ENCODE data around the gene NCOR2.

NCOR2 gene

DNA sequence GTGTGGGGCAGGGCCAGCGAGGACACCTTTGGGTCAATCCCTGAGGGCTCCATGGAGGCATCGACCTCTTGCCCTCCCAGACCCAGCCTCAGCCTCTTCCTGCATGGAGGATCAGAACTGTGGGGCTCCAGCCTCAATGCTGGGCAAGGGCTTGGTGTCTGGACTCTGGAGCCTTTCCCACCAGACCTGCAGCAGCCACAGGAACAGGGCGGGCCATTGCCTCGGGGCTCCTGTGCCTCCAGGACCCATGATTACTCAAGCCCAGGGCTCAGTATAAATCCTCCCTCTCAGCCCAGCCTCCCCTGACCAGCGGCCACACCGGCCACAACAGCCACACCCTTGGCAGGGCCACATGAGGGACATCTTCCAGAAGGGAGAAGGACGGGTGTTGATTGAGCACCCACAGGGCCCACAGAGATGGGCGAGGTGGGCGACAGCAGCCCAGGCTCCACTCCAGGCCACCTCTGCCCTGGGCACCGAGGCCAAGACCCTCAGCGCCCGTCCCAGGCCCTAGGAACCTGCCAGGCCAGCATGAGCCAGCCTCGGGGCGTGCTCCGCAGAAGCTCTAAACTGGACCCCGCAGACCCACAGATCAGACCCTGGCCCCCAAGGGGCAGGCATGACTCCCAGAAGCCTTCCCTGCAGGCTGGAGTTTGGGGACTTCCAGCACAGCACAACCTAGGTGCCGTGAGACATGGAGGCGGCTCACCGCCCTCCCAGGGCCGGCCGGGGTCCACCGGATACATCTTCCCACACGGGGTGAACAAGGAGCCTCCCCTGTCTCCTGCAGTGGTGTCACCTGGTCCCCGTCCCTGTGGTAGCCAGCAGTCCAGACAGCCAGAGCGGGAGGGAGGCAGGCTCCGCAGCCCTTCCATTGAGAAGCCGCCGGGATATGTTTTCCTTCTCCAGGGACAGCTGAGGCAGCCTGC lies 25.1 kb downstream of the NCOR2 start:
- no peak for DNase-seq

DNA sequence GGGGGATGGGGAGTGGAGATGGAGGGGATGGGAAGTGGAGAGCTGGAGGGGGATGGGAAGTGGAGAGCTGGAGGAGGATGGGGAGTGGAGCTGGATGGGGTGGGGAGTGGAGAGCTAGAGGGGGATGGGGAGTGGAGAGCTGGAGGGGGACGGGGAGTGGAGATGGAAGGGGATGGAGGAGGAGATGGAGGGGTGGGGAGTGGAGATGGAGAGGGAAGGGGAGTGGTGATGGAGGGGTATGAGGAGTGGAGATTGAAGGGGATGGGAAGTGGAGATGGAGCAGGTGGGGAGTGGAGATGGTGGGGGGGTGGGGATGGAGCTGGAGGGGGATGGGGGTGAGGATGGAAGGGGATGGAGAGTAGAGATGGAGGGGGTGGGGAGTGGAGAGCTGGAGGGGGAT lies 26.1 kb downstream of the NCOR2 start:
- no peak for DNase-seq

DNA sequence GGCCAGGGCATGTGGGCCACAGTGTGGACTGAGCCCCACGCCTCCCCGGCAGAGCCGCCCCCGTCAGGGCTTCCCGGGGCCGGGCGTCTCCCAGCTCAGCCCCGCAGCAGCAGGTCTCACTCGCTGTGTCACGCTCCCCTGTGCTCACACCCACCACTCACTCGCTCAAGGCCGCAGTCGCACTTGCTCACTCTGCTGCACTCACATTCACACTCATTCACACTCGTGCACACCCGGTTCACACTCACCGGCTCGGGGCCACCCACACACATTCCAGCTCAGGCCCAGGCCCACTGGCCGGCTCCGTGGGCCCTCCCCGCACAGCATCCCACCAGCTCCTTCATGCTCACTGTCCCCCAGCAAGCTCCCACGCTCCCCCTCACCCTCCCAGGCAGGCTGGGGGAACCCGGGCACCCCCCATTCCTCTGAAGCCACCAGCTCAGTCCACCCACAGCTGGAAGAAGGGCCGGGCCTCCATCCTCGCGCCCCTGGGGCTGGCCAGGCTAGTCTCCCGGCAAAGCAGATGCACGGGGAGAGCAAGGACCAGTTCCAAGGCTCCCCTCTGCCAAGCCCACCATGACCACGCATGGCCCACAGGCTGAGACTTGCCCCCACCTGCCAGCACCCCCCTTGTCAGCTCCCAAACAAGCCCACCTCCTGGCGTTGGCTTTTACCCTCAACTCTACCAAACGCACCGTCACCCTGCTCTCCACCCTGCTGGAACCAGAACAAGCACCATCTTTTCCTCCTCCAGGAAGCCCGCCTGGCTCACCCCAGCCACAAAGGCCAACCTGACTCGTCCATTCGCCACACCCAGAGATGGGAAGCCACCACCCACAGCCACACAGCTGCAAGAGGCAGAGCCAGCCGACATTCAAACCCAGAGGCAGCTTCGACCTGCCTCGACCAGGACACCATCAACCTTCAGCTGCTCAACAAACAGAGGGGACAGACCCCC lies 28.0 kb downstream of the NCOR2 start:
- no peak for DNase-seq

DNA sequence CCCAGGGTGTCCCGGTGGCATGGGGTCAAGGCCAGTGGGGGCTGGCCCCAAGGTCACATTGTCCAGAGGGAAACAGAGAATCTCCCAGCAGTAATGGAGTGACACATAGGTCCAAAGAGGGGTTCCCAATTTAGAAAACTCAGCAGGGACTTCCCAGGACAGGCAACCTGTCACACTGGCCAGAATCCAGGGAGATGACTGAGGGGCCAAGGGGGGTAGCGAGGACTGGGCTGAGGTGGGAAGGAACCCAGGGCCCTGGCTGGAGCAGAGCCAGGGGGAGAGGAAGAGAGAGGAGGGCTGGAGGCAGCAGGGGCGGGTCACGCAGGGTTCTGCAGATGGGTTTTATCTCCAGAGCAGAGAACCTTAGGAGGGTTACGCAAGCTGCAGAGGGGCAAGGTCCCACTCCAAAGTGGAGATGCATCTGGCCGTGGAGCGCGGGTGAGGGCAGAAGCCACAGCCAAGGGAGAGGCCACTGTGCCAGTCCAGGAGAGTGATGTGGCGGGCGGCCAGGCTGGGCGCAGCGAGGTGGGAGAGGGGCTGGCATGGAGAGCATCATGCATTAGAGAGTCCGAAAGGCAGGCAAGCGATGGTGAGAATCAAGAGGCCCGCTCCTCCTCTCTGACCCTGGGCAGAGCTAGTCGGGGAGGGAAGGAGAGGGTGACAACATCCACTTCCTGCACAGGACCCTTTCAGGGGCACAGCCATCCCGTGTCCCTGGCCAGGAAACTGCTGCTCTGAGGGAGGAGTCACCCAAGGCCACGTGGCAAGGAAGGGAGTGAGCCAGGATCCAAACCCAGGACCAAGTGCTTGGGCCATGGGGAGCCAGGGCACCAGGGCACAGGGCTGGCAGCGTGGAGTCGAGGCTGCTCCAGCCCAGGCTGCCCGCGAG lies 29.0 kb downstream of the NCOR2 start:
- no peak for DNase-seq

DNA sequence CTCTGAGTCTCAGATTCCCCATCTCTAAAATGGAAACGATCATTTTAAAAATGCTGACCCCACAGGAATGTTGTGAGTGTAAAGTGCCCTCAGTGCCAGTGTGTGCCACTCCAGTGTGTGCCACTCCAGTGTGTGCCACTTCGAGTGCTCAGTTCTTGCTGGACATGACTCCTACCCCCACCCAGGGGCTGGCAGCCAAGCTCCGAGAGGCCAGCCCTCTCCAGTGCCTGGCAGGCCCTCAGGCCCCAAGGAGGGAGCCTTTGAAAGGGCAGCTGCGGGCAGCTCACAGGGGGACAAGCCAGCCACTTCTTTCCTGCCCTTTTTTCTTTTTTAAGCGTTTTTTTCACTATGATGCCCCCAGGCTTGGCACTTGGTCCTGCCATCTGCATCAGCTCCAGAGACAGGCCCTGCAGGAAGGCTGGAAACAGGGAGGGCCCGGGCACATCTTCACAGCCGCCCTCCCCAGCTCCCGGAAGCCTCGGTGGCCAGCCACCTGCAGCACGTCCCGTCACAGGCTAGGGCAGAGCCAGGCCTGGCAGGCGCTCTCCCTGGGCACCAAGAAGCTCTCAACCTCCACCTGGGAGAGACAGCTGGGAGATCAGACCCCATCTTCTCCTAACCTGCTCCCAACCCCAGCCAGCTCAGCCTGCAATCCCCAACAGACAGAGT lies 29.8 kb downstream of the NCOR2 start:
- DNase-seq = no peak

DNA sequence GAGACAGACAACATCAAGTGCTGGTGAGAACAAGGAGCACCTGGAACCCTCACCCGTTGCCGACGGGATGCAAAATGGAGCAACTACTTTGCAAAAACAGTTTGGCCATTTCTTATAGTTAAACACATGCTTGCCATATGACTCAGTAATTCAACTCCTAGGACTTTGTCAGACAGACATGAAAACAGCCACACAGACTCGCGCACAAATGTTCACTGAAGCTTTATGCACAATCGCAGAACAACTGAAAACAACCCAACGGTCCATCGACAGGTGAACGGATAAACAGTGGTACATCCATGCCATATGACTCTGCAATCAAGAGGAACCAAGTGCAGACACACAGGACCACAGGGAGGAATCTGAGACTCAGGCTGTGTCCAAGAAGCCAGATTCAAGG lies 30.8 kb downstream of the NCOR2 start:
- DNase-seq = no peak

DNA sequence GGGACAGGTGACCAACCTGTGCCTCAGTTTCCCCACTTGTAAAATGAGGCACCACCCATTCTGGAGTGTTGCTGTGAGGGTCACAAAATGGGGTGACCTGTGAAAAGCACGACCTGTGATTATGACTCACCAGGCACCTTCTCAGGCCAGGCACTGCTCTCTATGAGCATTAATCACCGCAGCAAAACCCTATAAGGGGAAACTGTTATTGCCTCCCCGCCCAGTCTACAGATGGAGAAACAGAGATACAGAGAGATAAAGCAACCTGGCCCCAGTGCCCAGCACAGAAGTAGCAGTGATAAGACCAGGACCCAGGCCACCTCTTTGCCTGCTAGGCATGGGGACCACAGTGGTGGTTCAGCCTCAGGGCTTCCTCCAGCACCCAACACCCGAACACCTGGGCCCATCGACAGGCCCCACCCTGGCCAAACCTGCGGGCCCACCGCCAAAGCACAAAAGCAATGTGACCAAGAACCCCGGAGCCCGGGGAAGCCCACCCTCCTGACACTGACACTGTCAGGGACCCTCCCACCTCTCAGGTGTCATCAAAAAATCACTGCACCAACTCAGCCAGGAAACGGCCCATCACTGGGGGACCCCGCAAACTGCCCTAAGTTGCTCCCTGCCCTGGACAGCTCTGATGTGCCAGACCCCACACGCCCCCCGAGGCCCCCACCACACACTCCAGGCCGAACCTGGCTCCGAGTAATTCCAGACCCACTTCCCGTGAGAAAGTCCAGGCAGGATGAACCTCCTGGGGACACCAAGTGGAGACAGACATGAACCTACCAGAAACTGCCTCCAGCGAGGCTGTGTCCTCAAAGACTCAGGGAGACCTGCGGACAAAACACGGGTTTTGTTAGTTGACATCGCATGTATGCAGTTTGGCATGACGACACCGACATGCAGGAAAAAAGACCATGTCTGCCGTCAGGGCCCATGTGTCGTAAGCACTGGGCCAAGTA lies 32.4 kb downstream of the NCOR2 start:
- no peak for DNase-seq

DNA sequence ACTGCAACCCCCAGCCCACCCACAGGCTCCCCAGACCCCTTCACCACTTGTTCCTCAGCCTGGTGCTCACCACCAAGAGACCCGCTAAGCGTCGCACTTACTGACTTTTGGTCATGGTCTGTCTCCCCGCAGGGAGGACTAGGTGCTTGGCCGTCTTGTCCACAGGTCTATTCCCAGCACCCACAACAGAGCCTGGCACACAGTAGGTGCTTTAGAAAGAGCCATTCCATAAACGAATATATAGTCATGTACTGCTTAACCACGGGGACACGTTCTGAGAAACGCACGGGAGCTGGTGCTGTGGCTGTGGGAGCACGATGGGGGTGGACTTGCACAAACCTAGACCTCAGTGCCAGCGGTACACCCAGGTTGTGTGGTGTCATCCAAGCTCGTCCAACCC lies 34.0 kb downstream of the NCOR2 start:
- no peak for DNase-seq

DNA sequence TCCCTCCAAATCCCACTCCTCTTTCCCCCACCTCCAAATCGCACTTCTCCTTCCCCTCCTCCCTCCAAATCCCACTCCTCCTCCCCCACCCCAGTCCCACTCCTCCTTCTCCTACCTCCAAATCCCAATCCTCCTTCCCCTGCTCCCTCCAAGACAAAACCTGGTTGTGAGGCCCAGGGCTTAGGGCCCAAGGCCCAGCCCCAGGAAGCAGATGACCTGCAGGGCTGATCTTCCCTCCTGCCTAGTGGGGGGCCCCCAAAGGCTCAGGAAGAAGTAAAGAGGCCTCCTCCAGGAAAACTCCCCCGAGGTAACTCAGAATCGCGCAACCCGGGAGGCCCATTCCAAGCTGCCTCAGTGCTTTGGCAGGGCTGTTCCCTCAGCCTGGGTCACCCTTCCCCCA lies 34.4 kb downstream of the NCOR2 start:
- DNase-seq = no peak

DNA sequence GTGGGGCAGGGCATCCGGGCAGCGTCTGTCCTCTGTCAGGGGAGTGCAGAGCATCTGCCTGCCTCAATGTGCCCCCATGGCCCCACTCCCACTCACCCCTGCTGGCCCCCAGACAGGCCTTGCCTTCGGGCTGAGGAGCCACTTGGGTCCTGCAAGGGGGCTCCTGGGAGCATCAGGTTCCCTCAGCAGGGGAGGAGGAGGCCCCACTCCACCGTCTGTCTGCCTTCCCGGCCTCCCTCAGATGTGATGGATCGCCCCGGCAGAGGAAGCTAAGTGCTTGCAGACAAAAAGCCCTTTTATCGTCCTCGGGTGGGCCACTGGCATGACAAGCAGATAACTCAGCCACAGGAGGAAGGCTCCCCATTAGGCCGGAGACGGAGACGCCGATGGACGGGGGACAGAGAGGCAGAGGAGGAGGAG lies 35.1 kb downstream of the NCOR2 start:
- DNase-seq = peak; percentile 96

DNA sequence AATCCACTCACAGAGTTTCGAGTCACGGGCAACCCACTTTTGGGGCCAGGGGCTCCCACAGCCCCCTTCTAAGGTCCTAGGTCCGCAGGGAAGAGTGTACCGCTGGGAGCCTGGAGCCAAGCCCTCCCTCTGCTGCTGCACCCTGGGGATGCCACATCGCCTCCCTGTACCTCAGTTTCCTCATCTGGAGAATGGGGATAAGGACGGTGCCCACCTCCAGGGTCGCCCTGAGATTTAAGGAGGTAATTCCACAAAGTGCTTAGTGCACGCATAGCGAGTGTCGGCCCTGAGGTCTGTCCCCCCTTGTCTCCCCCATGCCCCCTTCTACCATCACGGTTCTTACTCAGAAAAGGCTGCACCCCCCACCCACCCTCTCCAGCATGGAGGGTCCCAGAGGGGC lies 35.5 kb downstream of the NCOR2 start:
- DNase-seq = no peak

DNA sequence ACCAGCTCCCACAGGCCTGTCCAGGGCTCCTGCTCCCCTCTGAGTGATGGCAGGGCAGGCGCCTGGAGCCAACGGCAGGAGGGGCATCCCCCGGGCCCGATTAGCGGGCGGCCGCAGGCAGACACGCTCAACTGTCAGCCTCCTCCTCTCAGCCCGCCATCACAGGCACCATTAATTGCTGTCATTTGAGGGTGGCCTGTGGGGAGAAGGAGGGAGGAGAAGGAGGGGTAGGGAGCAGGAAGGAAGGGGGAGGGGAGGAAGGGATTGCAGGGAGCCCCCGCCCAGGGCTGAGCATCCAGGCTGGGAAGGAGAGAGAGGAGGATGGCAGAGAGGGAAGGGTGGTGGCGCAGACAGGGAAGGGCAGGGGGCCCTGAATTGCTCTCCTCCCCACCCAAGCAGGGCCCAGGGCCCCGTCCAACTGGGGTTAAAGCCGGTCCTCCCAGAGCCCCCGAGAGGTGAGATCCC lies 36.1 kb downstream of the NCOR2 start:
- peak; percentile 88 for DNase-seq

DNA sequence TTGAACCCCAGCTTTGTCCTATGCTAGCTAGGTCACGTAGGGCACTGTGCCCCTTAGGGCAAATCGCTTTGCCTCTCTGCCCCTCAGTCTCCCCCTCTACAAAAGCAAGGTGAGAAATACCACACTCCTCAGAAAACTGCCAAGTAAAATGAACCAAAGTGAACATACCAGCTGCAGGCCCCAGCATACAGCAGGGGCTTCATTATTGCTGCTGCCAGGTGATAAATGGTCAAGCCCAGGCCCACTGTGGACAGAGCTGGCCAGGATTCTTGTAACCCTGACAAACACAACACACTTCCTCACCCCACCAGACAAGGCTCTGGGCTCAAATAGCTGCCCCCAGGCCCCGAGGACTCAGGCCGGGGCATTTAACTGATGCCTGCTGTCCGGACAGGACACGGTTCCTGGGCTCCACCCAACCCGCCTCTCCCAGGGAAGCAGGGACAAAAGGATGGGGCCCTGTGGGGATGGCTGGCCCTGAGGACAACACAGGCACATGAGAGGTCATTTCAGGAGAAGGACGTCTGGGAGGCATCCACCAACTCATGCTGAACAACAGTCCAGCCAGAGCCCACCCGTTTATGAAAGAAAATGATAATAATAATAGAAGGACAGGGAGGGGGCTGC lies 36.7 kb downstream of the NCOR2 start:
- no peak for DNase-seq

DNA sequence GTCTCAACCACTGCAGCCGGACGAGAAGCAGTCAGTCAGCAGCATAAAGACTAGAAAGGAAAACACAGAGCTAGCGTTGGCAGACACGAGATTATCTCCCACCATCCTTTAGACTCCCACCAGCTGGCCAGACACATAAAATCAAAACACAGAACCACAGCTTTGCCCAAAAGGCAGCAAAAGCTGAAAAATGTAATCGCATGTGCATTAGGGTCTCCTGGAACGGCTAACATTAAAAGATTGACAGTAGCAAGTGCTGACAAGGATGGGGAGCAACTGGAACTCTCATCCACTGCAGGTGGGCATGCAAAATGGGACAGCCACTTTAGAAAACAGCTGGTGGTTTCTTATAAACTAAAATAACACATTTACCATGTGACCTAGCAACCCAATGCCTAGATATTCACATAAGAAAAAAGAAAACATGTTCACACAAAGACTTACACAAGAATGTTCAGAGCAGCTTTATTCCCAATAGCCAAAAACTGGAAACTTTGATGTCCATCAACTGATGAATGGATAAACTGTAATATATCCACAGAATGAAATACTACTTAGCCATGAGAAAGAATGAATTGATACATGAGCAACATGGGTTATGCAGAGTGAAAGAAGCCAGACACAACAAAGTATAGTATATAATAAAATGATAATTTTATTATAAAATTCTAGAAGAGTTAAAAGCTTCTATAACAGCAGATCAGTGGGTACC lies 37.7 kb downstream of the NCOR2 start:
- DNase-seq = no peak

DNA sequence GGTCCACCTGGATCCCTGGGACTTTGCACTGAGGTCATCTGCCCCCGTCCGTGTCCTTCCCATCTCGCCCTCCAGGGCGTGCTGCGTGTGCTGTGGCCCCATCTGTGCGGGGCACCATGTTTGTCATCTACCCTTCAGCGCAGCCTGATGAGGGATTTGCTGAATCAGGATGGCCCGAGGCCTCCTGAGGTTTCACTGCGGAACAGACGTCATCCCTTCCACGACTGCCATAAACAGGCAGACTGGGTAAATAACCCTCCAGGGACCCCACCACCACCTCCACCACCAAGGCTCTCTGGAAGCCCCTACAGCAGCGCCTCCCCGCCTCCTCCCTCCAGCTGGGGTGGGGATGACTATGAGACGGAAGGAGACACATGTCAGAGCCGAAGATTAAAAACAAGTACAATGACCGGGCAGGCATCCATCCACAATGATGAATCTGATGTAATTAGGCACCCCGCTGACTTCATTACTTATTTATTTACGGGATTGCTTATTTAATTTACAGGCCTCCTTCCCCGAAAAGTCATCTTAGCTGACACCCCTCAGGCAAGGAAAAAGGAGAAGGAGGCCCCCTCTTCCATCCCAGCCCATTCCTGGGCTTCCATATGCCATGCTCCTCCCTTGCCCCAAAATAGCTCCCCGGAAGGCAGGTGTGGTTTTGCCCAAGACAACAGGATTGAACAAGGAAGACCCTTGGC lies 39.4 kb downstream of the NCOR2 start:
- no peak for DNase-seq

DNA sequence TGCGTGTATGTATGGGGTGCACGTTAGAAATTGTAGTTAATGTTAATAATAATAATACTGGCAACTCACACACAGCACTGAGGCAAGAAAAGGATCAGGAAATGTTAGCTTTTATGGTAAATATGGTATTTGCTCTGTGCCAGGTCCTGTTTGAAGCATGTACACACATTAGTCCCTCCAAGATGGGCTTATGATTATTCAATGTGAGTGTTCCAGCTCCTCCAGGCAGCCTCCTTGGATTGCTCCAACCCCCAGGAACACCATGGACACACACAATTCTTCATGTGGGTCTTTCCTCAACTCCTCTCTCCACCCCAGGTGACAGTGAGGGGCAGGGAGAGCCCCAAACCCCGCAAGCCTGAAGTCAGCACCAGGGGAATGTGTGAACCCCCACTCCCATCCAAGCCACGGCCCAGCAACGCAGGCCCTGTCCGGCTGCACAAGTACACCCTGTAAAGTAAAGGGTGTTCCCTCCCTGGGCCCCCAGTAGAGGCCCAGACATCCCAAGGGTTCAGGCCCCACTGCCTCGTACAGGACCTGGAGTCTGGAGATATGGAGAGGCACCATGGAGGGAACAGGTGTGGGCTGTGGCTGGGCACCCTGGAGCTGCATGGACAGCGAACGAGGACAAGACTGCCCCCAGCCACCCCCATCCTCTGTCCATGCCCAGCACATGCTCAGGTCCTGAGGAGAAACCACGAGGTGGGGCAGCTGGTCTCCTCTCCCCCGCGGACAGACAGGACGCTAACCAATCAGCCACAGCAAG lies 41.3 kb downstream of the NCOR2 start:
- no peak for DNase-seq

DNA sequence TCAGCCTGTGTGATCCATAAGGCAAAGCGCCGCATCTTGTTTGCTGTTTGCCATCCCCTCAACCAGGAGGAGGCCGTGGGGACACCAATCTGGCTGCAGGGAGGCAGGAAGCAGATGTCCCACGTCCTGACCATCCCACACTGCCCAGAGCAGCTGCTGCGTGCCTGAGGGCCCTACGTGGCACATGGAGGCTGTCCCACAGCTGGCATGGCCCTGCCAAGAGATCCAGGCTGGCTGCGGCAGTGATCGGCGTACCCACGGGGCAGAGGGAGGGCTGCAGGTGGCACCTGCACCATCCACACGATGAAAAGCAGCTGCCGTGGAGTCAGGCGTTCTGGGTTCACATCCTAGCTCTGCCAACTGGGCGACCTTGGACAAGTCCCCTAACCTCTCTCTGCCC lies 42.0 kb downstream of the NCOR2 start:
- no peak for DNase-seq
